GM18502 (cell line): ENCODE data around the gene GSDMA.
"Not testable (repeated sequence)": the region's sequence is repeated elsewhere in the genome, so short reads cannot be mapped to it uniquely, and the experiment has no call there.

ENCODE experiments used
- ATAC-seq: cut with Tn5 transposase; IDR thresholded peaks from one replicate; pipeline ENCODE4 v1.9.1; 2021; ENCODE audit warnings: mild to moderate bottlenecking; ENCODE audit not compliant: unreplicated experiment, poor library complexity

Gene GSDMA

DNA sequence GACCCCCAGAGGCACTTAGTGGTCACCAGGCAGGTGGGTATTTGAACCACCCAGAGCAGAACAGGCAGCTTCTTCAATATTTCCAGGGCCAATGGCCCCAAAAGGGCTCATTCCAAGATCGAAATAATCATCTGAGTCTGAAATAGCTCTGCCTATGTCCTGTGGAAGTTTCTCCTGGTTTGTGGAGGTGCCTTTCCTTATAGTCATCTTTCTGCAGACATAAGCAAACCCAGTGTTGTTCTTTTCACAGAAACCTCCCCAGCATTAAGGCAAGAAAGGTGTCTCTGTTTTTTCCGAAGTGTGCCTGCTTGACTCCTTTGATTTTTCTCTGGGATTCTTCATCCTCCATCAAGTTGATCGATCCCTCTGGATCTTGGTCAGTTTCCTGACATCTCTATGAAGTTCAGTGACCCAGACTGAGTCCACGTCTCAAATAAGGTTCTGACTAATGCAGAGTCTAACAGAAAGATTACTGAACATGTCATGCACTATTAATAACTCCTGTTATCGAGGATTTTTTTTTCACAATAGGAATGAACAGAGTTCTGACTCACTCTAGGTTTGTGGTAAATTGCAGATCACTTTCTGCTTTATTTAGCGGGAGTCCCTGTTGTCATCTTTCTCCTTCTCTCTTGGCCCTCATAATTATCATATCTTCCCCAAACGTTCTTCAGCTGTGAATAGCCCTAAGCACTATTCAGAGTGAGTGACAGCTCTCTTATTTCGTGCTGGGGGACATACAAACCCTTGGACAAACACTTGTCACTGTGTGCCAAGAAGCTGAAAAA lies 33.8 kb upstream of the GSDMA start:
- no peak for ATAC-seq

DNA sequence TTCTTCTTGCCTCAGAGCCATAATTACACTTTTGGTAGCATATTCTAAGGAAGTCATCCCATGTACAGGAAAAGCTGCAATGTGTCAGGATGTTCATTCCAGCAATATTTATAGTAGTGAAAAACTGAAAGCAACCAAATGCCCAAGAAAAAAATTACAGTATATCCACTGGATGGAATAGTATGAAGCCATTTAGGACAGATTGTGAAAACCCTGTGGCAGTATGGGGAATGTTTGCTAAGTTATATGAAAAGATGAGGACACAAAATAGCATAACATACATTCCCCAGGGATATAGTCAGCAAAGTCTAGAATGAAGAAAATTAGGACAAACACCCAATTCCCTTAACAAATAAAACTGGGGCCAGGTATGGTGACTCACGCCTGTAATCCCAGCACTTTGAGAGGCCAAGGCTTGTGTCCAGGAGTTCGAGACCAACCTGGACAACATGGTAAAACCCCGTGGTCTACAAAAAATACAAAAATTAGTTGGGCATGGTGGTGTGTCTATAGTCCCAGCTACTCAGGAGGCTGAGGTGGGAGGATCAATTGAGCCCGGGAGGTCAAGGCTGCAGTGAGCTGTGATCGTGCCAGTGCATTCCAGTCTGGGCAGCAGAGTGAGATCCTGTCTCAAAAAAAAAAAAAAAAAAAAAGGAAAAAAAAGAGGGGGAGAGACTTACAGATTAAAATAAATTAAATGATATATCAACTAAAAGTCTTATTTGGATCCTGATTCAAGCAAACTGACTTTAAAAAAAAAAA lies 33.0 kb upstream of the GSDMA start:
- no peak for ATAC-seq

DNA sequence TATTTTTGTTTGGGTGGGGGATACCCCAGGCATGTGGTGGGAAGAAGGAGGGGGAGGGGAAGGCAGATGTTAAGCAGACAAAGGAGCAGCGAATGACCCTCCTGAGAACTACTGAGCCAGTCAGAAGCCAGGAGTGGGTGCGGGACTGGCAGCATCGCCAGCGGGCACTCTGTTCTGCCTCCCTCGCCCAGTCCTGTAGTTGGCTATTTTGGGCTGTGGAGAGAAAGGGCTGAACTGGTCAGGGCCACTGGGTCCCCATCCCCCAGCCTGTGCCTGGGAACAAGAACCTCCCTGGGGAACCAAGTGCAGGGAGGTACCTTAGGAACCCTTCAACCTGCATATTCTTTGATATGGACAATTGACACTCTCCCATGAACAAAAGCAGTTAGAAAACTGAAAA lies 28.9 kb upstream of the GSDMA start:
- ATAC-seq = no peak

DNA sequence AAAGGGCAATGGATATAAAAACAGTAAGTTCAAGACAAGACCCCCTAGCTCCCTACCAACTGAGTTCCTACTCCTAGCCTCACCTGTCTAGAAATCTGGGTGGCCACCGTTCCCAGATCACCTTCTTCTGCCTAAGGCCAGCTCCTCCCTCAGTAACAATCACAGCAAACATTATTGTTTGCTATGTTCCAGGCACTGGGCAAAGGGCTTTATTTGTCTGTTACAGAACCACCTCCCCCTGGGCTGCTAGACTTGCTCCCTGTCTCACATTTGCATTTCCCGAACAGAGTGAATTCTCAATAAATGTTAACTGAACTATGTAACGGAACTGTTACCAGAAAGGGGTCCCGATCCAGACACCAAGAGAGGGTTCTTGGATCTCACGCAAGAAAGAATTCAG lies 28.5 kb upstream of the GSDMA start:
- no peak for ATAC-seq

- ATAC-seq = no peak
Measured at GRCh38 chr17:39935909-39936308, 26.9 kb upstream of the GSDMA start.

GRCh38 chr17:39937447-39937846 lies 25.4 kb upstream of the GSDMA start:
- ATAC-seq = no peak

DNA sequence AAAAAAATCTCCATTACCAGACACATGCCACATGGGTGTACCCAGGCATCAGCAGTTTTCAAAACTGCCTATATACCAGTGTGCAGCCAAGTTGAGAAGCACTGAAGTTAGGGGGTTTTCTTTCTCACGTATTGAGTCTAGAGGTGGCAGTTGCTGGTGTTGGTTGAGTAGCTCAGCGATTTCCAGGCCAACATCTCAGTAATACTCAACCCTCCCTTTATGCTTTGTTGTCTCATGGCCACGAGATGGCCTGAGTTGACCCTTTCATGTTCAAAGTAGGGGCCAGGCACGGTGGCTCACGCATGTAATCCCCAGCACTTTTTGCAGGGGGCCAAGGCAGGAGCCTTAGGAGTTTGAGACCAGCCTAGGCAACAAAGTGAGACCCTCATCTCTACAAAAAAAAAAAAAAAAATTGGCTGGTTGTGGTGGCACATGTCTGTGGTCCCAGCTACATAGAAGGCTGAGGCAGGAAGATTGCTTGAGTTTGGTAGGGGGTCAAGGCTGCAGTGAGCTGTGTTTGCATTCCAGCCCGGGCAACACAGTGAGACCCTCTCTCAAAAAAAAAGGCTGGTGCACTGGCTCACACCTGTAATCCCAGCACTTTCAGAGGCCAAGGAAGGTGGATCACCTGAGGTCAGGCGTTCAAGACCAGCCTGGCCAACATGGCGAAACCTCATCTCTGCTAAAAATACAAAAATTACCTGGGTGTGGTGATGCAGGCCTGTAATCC lies 24.5 kb upstream of the GSDMA start:
- no peak for ATAC-seq

GRCh38 chr17:39939106-39939505 lies 23.7 kb upstream of the GSDMA start:
- ATAC-seq = no peak

- ATAC-seq = no peak
Measured at GRCh38 chr17:39939588-39940419, 23.0 kb upstream of the GSDMA start.

DNA sequence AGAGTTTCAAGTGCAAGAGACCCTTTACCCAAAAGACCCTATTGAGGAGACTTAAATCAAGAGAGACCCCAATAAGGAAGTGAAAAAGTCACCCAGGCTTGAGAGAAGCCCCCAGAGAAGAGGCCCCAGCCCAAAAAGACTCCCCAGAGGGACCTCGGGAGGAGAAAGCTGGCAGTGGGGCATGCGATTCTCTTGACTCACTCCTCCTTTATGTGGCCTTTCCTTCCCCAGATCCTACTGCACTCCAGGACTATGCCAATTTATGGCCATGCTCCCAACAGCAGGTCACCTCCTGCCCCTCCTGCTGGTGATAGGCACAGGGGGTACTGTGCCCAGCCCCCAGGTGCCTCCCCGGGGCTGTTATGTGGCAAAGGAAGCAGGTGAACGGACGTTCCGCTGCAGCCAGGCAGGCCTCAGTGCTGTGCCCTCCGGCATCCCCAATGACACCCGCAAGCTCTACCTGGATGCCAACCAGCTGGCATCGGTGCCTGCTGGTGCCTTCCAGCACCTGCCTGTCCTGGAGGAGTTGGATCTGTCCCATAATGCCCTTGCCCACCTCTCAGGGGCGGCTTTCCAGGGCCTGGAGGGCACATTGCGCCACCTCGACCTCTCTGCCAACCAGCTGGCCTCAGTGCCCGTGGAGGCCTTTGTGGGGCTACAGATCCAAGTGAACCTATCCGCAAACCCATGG lies 19.0 kb upstream of the GSDMA start:
- no peak for ATAC-seq

- no peak for ATAC-seq
Measured at GRCh38 chr17:39944393-39944711, 18.5 kb upstream of the GSDMA start.

DNA sequence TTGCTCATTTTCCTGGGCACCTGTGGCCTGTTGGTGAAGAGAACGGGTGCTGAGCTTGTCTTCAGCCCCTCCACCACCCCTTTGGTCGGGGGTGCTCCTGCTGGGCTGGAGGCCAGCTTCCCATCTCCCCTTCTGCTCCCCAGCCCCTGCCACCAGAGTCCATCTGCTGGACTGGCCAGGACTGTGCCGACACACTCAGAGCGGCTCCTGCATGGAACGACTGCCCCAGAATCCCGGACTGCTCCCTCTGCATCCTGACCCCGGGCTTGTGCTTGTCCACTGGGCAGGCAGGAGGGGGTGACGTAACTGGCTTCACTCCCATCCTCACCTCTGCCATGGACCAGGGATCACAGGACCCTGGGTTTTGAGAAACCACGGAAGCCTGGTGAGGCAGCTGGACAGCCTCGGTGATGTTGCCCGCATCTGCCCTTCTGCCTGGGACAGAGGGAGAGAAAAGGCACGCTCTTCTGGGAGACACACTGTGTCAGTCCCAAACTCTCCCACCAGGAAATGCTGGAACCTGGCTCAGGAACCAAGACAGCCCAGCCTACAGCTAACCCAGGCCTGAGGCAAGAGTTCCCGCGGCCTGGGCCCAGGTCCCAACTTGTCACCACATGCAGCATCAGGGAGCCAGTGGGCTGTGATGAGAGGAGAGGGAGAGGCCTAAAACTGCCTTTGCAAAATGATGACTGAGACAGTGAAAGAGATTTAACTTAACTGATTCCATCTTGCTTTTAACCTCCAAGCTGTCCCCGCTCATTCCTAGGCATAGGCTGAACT lies 16.1 kb upstream of the GSDMA start:
- no peak for ATAC-seq

DNA sequence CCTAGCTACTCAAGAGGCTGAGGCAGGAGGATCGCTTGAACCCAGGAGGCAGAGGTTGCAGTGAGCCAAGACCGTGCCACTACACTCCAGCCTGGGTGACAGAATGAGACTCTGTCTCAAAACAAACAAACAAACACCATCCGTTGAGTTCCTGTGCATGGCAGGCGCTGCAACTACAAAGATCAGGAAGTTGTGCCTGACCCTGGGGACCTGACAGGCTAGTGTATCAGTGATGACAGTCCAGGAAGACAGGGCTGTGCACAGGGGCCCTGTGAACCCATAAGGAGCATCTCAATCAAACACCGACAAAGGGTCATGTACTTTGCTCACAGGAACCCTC lies 14.3 kb upstream of the GSDMA start:
- ATAC-seq = not testable (repeated sequence)

DNA sequence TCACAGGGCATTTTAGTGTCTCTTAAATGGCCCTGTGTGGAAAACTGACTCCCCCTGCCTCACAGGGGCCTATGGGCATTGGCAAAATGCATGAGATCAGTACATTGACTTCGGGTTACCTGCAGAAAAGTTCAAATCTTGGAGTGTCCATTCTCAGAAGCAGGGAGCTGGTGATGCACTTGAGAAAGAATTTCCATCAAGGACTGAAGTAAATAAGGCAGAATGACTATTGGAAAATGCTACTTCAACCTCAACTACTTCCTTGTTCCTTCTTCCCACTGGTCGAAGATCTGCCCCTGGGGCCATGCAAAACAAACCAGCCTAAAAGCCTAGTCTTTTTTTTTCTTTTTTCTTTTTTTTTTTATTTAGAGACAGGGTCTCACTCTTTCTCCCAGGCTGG lies 13.8 kb upstream of the GSDMA start:
- ATAC-seq = no peak

DNA sequence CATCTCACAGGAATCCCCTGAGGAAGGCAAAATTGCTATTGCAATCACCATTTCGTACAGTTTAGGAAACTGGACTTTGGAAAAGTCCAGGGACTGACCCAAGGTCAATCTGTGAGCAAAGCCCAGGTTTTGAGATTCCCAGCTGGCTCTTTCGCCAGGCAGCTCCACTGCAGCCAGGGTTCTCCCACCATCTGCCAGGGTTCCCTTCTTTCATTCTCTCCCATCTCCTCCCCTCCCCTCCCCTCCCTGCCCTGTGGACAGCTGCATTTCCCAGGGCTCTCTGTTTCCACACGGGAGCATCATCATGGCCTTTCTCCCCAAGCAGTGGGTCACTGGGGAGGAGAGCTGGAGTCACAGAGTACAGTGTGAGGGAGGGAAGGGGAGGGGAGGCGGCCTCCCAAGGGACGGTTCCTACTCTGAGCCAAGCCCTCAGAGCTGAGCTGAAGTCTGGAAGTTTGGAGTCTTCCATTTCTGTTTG lies 11.9 kb upstream of the GSDMA start:
- no peak for ATAC-seq

DNA sequence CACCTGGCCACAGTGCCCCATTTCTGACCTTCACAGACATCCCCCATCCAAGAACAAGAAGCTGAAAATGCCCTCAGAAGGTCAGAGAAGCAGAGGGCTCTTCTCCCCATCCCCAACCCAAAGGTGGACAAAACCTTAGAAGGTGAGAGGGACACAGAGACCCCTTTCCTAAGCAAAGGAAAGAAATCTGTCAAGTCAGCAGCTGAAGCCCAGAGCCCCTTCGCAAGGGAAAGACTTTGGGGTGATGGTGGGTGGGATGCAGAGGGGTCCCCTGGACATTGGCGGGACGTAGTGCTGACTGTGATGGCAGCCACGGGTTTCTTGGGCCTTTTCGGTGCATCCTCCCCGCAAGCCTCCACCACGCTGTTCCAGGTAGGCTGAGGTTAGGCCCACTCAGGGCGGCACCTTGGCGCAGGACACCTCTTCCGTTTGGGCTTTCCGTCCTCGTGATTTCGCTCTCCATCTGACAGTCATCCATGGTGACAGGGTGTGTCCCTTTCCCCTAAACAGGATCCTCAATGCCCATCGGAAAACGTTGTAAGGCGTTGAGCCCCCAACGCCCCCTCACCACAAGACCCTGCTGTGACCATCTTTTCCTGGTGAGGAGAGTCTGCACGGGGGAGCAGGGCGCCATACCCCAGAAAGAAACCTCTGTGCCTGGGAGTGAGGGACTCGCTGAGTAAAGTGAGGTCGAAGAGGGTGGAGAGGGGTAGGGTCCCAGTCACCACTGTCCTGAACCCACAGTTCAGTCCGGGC lies 10.7 kb upstream of the GSDMA start:
- ATAC-seq = no peak

GRCh38 chr17:39952680-39953470 lies 9.9 kb upstream of the GSDMA start:
- peak; percentile 80 for ATAC-seq

DNA sequence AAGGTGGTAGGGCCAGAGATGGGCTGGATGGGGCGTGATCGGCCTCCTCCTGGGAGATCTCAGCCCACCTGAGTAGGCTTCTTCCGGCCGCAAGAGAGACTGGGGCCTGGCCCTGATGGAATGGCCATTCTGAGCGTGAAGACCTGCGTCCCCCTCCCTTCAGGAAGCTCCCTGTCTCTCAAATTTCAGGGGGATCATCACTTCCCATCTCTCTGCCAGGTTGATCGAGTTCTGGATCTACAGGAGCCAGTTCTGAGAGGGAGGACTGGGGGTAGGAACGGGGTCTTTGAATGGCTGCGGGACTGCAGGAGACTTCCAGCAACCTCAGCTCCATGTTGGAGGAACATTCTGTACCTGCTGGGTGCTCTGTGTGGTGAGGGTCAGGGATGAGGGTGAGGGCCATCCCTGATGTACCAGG lies 9.3 kb upstream of the GSDMA start:
- no peak for ATAC-seq
